Right ventricle myocardium inferior (tissue), 1 donor: ENCODE results near the gene RPL23. TPM values are rescaled to one million over a fixed set of nuclear protein-coding genes. Genes with fewer than 3 reads are reported as not detected.
A peak's percentile ranks its signal among the peaks of the same experiment; 100 is the strongest.

Experiments
- ATAC-seq: fragments of 200-7000 bp; cut with Tn5 transposase; one replicate; pipeline ENCODE4 v1.9.1; 2020; ENCODE audit warnings: mild to moderate bottlenecking, moderate library complexity
- DNase-seq: peaks from one replicate; pipeline ENCODE4 v3.0.0; 2021; ENCODE audit errors: missing footprints
- intact Hi-C: fragments of 100-400 bp; cut with DNase I; formaldehyde crosslinking; loops from one replicate; pipeline ENCODE4 v1.11.0; 2022
- total RNA-seq: library from RNA; stranded (reverse); fragmentation: NEBNext Ultra II Directional; extraction: Animal tissue kit (Norgen Biotek cat#: 25700); gene quantifications from one replicate; pipeline ENCODE4 v1.2.1, GENCODE V29; 2021
- donor health status: DM: no; HTN: yes; CAD: no; lungs with severe emphysema.

RPL23 gene
- total RNA-seq, 1 donor from 2014 or later, result 897 TPM

GRCh38 chr17:38885728-38886642, 32.5 kb upstream of the RPL23 start:
- intact Hi-C loops, result no loop called here
- no peak for ATAC-seq
- DNase-seq, result no peak

DNA sequence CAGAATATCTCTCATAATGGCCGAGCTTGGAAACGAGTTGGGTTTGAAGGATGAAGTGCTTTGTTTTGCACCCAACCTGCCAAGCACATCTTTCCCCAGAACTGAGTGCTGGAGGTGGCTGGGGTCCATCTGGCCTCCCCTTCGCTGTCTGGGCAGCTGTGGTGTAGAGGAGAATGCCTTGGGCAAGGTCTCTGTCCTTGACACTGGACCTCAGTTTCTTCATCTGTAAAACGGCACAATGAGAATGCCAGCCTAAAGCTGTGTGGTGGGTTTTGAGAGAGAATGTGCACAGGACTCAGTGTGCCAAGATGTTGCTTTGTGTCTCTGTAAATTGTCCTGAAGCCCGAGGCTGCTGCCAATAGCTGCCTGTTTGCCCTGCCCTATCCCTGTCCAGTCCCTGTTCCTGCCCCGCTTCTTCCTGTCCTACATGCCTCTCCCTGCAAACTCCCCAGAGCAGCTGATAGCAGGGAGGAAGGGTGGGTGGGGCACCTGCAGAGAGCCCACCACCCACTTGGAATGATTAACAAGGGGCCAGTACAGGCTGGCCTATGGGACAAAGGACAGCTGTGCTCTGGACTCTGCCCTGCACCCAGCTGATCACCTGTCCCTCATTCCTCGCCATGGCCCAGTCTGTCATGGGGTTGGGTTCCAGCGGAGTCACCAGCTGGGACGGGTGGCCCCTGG, 31.7 kb upstream of the RPL23 start:
- no peak for DNase-seq
- no peak for ATAC-seq
- intact Hi-C loops, result no loop called here

DNA sequence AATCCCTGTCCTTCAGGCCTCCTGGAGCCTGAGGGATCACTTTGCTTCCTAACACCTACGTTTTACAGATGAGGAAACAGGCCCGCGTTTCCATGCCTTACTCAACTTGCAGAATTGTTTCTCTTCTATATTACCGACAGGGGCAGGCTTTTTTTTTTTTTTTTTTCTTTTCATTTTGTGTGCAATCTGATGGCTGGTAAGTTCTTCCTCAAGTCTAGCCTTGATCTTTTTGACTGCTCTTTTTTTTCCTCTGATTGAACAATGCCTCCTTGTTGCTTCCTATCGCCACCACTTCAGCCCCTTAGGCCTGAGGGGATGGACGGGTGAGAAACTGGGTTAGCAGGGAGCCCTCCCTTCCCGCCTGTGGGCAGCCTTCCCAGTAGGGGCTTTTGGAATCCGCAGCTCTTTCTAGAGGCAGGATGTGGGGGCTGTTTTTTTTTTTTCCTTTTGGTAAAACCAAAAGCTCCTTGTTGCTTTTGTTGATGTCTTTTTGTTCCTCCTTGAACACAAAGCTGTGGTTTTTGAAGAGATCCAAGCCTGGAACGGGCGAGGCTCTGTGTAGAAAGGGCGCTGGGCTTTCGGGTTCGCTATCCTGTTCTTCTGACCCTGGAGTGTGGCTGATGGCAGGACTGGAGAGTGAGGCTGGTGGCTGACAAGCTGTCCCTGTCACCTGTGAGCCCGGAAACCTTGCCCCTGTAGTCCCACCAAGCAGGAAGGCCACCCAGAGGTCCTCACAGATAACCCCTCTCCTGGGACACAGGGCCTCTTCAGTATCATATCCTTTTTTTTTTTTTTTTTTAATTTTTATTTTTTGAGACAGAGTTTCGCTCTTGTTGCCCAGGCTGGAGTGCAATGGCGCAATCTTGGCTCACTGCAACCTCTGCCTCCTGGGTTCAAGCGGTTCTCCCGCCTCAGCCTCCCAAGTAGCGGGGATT, 30.3 kb upstream of the RPL23 start:
- no peak for DNase-seq
- peak; percentile 40 for ATAC-seq

DNA sequence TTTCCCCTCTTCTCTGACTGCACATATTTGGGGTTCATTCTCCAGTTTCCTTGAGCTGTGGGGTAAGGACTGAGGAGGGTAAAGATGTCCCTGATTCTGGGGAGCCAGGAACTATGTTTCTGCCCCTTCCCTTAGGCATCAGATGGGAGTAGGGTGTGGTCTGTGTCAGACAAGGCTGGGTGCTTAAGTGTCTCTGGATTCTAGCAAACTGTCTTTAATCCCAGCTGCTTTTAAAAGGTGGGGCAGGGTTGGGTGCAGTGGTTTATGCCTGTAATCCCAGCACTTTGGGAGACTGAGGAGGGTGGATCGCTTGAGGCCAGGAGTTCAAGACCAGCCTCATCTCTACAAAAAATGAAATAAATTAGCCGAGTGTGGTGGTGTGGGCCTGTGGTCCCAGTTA, 29.3 kb upstream of the RPL23 start:
- intact Hi-C loops, result no loop called here
- no peak for DNase-seq
- no peak for ATAC-seq

More for the DNA sequence above, 30.3 kb upstream of the RPL23 start:
- intact Hi-C loops, result no loop called here

- peak; percentile 58 for ATAC-seq
- intact Hi-C loops, result no loop called here
Observed at GRCh38 chr17:38881600-38882191, 28.2 kb upstream of the RPL23 start.

DNA sequence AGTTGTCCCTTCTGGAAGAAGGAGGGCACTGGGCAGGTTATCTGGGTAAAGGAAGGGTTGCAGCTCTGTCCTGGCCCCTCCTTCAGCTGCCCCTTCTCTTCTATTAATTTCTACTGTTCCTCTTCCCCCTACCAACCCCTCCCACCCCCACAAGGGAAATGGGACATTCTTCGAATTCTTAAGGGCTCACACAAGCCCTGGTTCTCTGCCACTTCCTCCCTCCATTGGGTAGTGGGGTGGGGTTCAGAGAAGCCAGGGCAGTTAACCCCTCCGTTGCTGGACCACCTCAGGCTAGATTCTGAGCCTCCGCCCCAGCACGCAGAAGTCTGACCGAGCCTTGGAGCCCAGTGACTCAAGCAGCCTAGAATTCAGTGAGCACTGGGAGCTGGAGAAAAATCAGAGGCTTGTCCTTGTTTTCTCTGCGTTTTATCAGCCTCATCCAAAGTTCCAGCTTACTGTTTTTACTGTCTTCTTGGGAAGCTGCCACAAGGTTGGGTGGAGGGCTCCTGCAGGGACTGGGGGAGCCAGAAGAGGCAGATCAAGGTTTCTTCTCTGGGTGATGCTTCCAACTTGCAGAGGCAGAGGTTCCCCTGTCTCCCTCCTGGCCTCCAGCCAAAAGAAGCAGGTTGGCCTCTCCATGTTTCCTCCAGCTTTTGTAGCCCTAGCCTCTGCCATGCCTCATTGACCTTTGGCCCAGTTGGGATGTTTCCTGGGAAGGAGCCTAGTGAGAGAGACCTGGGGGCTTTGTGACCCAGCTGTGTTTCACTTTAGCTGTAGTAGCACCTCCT, 26.6 kb upstream of the RPL23 start:
- DNase-seq, result no peak
- ATAC-seq, result peak; percentile 46
- intact Hi-C loops, result no loop called here

More at GRCh38 chr17:38881600-38882191, 28.2 kb upstream of the RPL23 start:
- DNase-seq, result no peak

DNA sequence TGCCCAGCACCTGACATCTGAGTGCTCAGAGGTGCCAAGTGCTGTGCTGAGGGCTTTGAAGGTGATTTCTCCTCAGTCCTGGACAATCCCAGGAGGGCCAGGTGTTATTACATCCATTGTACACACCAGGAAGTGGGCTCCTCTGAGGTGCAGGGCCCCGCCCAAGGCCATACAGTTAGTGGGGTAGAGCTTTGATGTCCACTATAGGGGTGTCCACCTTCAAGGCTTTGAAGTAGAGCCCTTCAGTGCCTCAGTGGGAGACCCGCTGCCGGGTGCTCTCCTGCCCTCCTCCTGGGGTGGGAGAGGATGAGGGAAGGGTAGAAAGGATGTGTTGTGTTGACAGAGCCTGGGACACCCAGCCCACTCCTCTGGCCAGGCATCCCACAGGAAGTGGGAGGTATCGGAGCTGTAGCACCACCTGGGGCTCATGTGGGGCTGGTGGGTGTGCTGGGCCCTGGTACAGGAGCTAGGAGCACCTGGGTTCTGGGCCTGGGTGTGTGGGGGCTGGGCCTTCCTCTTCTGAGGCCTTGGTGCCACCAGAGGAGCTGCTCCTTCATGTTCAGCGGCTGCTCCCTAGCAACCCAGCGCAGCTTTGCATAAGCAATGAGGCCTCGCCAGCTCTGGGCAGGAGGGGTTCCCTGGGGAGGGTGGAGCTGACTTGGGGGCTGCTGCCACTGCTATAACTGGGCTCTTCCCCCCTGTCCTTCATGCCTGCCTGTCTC, 23.8 kb upstream of the RPL23 start:
- ATAC-seq, result no peak
- no peak for DNase-seq
- intact Hi-C loops, result no loop called here

- DNase-seq (no peak), ATAC-seq (no peak)
- intact Hi-C loops, result no loop called here
Observed at GRCh38 chr17:38875477-38876075, 22.1 kb upstream of the RPL23 start.

- DNase-seq (no peak), ATAC-seq (no peak)
- intact Hi-C loops, result loop anchor here (5.0 kb wide), 2 partner anchors 48 to 93 kb away; partner anchors contain the start of gene FBXO47
Observed at GRCh38 chr17:38874505-38875400, 21.2 kb upstream of the RPL23 start.

GRCh38 chr17:38873640-38874380, 20.3 kb upstream of the RPL23 start:
- intact Hi-C loops, result loop anchor here (5.0 kb wide), 2 partner anchors 48 to 93 kb away; partner anchors contain the start of gene FBXO47
- DNase-seq (no peak), ATAC-seq (no peak)

- DNase-seq (no peak), ATAC-seq (no peak)
- intact Hi-C loops, result loop anchor here (5.0 kb wide), 2 partner anchors 49 to 94 kb away; partner anchors contain the start of gene FBXO47
Observed at GRCh38 chr17:38872671-38873385, 19.3 kb upstream of the RPL23 start.

DNA sequence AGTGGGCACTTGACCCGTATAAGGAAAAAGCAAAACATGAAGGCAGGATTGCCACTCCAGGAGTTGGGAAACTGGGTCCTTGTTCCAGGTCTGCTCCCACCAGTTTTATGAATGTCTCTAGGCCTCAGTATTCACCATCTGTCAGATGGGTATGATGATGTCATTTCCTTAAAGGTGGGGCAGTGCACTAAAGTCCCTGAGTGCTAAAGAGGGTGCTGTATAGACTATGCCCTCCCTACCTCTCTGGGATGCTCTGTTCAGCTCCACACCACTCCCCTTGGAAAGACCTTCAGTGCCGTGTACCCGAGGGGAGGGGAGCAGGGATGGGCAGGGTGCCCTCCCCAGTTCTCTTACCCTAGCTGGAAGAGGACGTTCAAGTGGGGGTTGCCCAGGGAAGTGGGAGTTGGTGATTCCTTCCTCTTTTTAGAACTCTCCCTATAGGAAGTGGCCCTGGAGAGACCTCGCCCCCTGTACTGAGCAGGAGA, 18.5 kb upstream of the RPL23 start:
- intact Hi-C loops, result loop anchor here (5.0 kb wide), 2 partner anchors 50 to 95 kb away; partner anchors contain the start of gene FBXO47
- ATAC-seq (no peak), DNase-seq (no peak)

DNA sequence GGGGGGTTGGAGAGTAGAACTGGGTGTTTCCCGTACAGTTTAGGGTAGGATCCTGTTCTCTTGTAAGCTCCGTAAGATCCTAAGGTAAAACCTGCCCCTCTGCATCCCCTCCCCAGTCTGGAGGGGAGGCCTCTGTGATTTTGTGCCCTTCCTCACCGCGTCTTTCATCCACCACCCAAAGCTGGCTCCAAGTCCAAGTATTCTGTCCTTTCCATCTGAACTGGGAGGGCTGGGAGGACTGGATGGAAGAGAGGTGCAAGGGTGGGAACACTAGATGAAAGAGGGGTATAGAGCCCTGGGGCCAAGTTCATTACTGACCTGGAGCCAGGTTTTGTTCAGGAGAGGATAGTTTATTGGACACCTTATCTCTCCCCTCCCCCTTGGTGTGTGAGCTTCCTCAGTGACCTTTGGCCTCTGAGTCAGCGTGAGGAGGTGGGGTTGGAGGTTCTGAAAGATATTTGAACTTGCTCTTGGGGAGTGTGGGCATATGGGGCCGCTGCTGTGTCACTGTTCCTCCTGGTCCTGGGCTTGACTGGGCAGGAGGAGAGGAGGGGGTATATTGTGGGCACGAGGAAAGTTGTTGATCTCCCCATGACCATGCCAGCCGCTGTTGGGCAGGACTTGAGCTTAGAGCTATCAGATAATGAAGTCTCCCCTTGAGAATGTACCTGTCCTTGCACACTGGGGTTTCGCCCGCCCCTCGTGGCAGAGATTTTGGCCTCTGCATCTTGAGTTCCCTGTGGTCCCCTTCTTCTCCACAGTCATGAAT, 17.9 kb upstream of the RPL23 start:
- DNase-seq (peak; percentile 83), ATAC-seq (no peak)
- intact Hi-C loops, result loop anchor here (2.0 to 5.0 kb wide), 3 partner anchors 25 to 96 kb away; partner anchors contain the start of gene FBXO47
